NCI-H1105 treated with DMSO at 0.1 percent for 48 hours (cell line): ENCODE results near the gene C1orf185.
"Not testable (repeated sequence)": the region's sequence is repeated elsewhere in the genome, so short reads cannot be mapped to it uniquely, and the experiment has no call there.

ENCODE experiments used
- DNase-seq: peaks from one replicate; lab custom pipeline; 2025; lab: John Stamatoyannopoulos, UW

The C1orf185 gene

GRCh38 chr1:51137696-51138095 is 35.7 kb downstream of the C1orf185 start:
- DNase-seq: not testable (repeated sequence)

- DNase-seq: no peak
Observed at GRCh38 chr1:51139474-51139873, 37.4 kb downstream of the C1orf185 start.

DNA sequence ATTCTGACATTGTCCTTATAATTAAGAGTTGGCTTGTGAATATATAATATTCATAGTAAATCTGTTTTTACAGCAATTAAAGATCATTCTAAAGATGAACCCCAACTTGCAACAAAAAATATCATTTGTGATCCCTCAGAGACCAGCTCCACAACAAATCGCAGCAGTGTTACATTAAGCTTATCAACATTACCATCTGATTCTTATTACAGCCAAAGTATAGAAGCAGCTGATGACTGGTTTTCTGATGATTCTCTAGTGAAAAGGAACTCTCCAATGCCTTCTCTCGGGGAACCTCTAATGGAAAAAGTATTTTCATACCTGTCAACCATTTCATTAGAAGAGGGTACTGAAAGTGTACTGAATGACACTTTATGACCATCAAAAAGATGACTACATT is 45.4 kb downstream of the C1orf185 start:
- DNase-seq: no peak

GRCh38 chr1:51154776-51155175 is 52.7 kb downstream of the C1orf185 start:
- DNase-seq: no peak

DNA sequence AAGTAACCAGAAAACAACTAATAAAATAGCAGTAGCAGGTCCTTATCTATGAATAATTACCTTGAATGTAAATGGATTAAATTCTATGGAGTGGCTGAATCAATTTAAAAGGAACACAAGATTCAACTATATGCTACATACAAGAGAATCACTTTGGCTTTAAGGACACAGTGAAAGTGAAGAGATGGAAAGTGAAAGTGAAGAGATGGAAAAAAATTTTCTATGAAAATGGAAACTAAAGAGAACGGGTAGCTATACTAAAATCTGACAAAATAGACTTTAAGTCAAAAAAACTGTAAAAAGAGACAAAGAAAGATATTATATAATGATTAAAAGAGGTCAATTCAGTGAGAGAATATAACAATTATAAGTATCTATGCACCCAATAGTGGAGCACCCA is 54.7 kb downstream of the C1orf185 start:
- no peak for DNase-seq

- no peak for DNase-seq
Observed at GRCh38 chr1:51157395-51157794, 55.4 kb downstream of the C1orf185 start.

- DNase-seq: no peak
Observed at GRCh38 chr1:51158263-51158662, 56.2 kb downstream of the C1orf185 start.

DNA sequence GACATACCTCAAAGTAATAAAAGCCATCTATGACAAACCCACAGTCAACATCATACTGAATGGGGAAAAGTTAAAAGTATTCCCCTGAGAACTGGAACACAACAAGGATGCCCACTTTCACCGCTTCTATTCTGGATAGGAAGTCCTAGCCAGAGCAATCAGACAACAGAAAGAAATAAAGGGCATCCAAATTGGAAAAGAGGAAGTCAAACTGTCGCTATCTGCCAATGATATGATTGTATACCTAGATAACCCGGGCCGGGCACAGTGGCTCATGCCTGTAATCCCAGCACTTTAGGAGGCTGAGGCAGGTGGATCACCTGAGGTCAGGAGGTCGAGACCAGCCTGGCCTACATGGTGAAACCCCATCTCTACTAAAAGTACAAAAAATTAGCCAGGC is 60.5 kb downstream of the C1orf185 start:
- DNase-seq: not testable (repeated sequence)

DNA sequence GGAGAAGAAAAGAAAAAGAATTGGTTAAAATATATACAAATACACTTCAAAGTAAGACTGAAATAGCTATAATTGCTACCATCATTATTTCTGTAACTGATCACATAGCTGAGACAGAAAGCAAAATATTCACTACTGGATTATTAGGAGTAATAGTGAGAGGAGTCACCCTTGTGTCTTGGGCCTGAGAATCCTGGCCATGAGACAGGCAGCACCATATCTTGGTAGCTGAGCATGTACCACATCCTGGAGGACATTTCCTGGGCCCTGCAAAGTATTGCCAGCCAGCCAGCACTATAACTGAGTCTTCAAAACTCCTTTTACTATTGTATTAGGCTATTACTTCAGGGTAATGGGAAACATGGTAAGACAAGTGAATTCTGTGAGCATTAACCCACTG is 63.5 kb downstream of the C1orf185 start:
- no peak for DNase-seq

DNA sequence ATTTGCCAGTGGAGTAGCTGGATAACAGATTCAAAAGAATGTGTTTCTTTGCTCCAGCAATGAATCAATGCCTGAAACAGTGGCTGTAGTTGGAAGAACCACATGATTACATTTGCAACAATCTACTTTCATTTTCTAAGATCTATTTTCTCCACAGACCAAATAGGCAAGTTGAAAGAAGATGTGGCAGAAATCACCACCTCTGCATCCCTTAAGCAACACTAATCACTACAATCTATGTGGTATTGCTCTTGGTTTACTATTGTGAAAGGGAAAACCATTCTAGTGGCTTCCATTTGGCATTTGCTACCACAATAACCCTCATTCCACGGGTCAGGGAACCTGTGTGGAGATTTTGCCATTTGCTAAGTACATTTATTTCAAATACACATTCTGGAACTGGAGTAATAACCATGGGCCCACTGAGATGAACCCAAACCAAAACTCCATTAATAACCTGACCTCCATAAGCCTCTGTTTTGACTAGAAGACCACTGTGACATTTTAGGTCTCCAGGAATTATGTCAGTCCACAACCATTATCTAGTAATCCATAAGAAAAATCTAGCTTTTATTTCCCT is 66.3 kb downstream of the C1orf185 start:
- DNase-seq: no peak

GRCh38 chr1:51168936-51169335 is 66.9 kb downstream of the C1orf185 start:
- DNase-seq: no peak

DNA sequence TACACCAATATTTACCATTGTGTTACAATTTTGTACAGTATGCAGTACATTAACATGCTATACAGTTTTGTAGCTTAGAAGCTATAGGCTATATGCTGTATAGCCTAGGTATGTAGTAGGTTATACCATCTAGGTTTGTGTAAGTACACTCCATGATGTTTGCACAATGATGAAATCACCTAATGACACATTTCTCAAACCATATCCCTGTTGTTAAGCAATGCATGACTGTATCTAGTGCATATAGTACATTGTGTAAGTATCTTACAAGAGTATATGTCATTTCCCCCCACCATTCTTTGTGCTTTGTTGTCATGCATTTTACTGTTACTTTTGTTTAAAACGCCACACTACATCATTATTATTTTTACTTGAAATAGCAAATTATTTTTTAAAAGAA is 68.3 kb downstream of the C1orf185 start:
- DNase-seq: no peak

- no peak for DNase-seq
Observed at GRCh38 chr1:51172811-51173210, 70.8 kb downstream of the C1orf185 start.

DNA sequence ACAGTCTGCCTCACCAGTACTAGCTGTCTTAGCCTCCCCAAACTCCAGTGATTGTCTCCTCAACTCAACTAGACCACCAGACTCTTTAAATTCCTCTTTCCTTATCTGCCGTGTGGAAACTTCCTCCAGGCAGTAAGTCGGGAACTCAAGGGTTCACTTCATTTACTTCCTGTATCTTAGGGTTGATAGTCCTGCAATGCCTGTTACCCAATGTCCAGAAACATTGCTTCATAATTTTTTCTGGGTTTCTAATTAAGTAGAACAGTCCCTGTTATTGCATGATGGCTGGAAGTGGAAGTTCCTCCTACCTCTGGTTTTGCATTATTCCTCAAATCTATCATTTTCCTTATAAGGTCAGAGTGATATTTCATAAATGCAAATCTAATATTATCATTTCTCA is 73.2 kb downstream of the C1orf185 start:
- DNase-seq: no peak

DNA sequence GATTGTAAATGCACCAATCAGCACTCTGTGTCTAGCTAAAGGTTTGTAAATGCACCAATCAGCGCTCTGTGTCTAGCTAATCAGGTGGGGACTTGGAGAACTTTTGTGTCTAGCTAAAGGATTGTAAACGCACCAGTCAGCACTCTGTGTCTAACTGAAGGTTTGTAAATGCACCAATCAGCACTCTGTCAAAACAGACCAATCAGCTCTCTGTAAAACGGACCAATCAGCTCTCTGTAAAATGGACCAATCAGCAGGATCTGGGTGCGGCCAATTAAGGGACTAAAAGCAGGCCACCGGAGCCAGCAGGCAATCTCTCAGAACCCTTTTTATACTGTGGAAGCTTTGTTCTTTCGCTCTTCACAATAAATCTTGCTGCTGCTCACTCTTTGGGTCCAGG is 76.0 kb downstream of the C1orf185 start:
- DNase-seq: not testable (repeated sequence)

- no peak for DNase-seq
Observed at GRCh38 chr1:51188230-51188629, 86.2 kb downstream of the C1orf185 start.

- DNase-seq: peak; percentile 83
Observed at GRCh38 chr1:51189421-51190073, 87.5 kb downstream of the C1orf185 start.

DNA sequence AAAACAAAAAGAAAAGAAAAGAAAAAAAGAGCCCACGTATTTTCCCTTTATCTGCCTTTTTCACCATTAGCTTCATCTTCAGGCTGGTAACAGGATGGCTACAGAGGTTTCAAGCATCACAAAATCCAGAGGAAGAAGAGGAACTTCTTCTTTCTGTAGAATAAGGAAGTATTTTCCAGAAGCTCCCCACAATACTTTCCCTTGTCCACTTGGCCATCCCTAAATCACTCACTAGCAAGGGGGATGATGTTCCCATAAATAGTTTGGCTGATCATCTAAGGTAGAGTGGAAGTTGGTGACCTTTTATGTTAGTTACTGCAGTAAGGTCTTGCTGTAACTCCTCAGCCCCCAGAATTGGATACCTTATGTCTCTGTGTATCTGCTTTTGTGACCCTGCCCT is 88.9 kb downstream of the C1orf185 start:
- no peak for DNase-seq

DNA sequence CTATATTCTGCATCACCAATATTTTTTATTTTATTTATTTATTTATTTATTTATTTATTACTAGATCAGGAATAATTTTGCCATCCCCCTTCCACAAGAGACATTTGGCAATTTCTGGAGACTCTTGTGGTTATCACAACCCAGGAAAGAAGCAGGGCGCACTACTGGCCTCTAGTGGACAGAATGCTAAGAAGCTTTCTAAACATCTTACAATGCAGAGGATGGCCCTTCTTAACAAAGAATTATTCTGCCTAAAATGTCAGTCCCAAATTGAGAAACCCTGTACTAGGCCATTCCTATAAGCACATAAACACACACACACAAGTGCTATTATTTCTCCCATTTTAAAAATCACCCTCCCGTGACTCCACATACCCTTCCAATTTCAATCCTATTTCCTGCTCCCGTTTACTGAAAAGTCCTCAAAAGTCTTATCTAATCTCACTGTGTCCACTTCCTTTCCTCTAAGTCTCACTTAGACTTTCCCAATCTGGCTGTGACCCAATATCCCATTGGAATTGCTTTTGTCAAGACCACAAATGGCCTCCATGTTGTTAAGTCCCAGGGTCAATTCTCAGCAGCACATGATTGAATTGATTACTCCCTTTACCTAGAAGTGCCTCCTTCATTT is 90.3 kb downstream of the C1orf185 start:
- peak; percentile 52 for DNase-seq

- no peak for DNase-seq
Observed at GRCh38 chr1:51193564-51193963, 91.5 kb downstream of the C1orf185 start.
